A673 (cell line): ENCODE results near the gene TXLNA. TPM values are rescaled to one million over a fixed set of nuclear protein-coding genes. Genes with fewer than 3 reads are reported as not detected.
"Not testable (repeated sequence)": the region's sequence is repeated elsewhere in the genome, so short reads cannot be mapped to it uniquely, and the experiment has no call there.

Experiments
- BruUV-seq: library from RNA; stranded (reverse); fragments of 400-500 nt; replicated peaks from 2 replicates; lab custom pipeline; 2021; lab: Mats Ljungman, UMichigan
- CTCF ChIA-PET: fragments of 300-600 bp; sonication (Branson Sonifier 250); formaldehyde crosslinking; loops from one replicate; lab custom pipeline; 2022; ENCODE audit warnings: antibody characterized with exemption; lab: Charles Lee
- POLR2A ChIA-PET: fragments of 300-600 bp; sonication (Branson Sonifier 250); formaldehyde crosslinking; loops from one replicate; lab custom pipeline; 2022; ENCODE audit warnings: antibody characterized with exemption; ENCODE audit not compliant: low non-redundant PET; lab: Charles Lee
- DNase-seq: peaks from one replicate; pipeline ENCODE4 v3.0.0-alpha.2; 2015; ENCODE audit warnings: low spot score
- H3K27ac ChIP-seq: fragments of 200-600 bp; sonication (generic); 2 replicates; pipeline ENCODE4 v1.5.1; 2016; ENCODE audit warnings: mixed run types, low read depth, mild to moderate bottlenecking, mixed read lengths, antibody characterized with exemption, low read length; ENCODE audit not compliant: poor library complexity, severe bottlenecking
- H3K27me3 ChIP-seq: fragments of 200-600 bp; sonication (generic); replicated peaks from 2 replicates; pipeline ENCODE4 v1.6.1; 2017; ENCODE audit warnings: mixed run types, low read depth, mild to moderate bottlenecking, mixed read lengths, antibody characterized with exemption, low read length; ENCODE audit not compliant: insufficient read depth, poor library complexity
- H3K36me3 ChIP-seq: fragments of 200-600 bp; sonication (generic); 2 replicates; pipeline ENCODE4 v1.6.1; 2016; ENCODE audit warnings: mixed run types, mild to moderate bottlenecking, mixed read lengths, antibody characterized with exemption, low read length; ENCODE audit not compliant: insufficient read depth, poor library complexity, severe bottlenecking
- H3K4me1 ChIP-seq: fragments of 200-600 bp; sonication (generic); 2 replicates; pipeline ENCODE4 v1.6.1; 2017; ENCODE audit warnings: mixed run types, mild to moderate bottlenecking, mixed read lengths, antibody characterized with exemption, low read length; ENCODE audit not compliant: insufficient read depth, poor library complexity, severe bottlenecking
- H3K4me3 ChIP-seq: fragments of 200-600 bp; sonication (generic); 2 replicates; pipeline ENCODE4 v1.5.1; 2016; ENCODE audit warnings: low read depth, mixed run types, mild to moderate bottlenecking, mixed read lengths, low read length; ENCODE audit not compliant: poor library complexity, severe bottlenecking
- H3K9me3 ChIP-seq: fragments of 200-600 bp; sonication (generic); 2 replicates; pipeline ENCODE4 v1.6.1; 2016; ENCODE audit warnings: mixed run types, low read depth, mild to moderate bottlenecking, mixed read lengths, antibody characterized with exemption, low read length; ENCODE audit not compliant: poor library complexity, severe bottlenecking
- EZH2 ChIP-seq: fragments of 200-600 bp; sonication (generic); IDR thresholded peaks from 2 replicates; pipeline ENCODE4 v1.6.1; 2017; ENCODE audit warnings: borderline replicate concordance, low read depth, mild to moderate bottlenecking, mixed read lengths, antibody characterized with exemption, low read length; ENCODE audit not compliant: poor library complexity, severe bottlenecking
- intact Hi-C: fragments of 100-400 bp; cut with micrococcal nuclease; formaldehyde crosslinking; loops from one replicate; pipeline ENCODE4 v1.10.0; 2022; ENCODE audit not compliant: unreplicated experiment
- total RNA-seq: library from RNA; stranded (reverse); gene quantifications from 2 replicates; pipeline ENCODE4 v1.2.3, GENCODE V29; 2021
- TF ChIP-seq, protein P1 (sequence below): fragments of 300-800, 200-600 bp; sonication (generic); conservative IDR thresholded peaks from 2 replicates; pipeline ENCODE4 v1.5.1; 2017; ENCODE audit warnings: low read depth, mild to moderate bottlenecking, antibody characterized with exemption, low read length, moderate library complexity, mixed read lengths

The TXLNA gene
- total RNA-seq, 1 experiment from 2014 or later, result 62.7 TPM

DNA sequence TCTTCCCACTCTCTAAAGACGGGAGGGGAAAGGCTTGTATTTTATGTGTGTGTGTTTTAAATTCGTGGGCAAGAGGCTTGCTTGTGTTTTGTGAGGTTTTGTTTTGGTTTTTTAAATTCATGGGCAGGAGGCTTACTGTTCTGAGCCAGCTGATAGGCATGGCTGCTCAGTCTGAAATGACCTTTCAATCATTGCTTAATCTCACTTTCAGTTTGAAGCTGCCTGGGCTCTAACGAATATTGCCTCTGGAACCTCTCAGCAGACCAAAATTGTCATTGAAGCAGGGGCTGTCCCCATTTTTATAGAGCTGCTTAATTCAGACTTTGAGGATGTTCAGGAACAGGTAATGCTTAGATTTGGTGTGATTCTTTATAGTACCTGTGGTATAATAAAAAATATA lies 20.3 kb upstream of the TXLNA start:
- Histone ChIP-seq H3K27me3 (no peaks in the 10 kb centered on the region), H3K9me3 (no peaks in the 10 kb centered on the region), H3K4me3 (no peak overlapping the region), H3K4me1 (no peaks in the 10 kb centered on the region), H3K27ac (no peak overlapping the region), H3K36me3 (peaks cover 72% of the 10 kb centered on the region)
- POLR2A ChIA-PET, result no interaction called here
- no peak for DNase-seq
- CTCF ChIA-PET, result no interaction called here
- intact Hi-C loops, result no loop called here
- TF ChIP-seq EZH2, result no peak
- TF ChIP-seq, protein P1, sequence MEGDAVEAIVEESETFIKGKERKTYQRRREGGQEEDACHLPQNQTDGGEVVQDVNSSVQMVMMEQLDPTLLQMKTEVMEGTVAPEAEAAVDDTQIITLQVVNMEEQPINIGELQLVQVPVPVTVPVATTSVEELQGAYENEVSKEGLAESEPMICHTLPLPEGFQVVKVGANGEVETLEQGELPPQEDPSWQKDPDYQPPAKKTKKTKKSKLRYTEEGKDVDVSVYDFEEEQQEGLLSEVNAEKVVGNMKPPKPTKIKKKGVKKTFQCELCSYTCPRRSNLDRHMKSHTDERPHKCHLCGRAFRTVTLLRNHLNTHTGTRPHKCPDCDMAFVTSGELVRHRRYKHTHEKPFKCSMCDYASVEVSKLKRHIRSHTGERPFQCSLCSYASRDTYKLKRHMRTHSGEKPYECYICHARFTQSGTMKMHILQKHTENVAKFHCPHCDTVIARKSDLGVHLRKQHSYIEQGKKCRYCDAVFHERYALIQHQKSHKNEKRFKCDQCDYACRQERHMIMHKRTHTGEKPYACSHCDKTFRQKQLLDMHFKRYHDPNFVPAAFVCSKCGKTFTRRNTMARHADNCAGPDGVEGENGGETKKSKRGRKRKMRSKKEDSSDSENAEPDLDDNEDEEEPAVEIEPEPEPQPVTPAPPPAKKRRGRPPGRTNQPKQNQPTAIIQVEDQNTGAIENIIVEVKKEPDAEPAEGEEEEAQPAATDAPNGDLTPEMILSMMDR, result no peak
- no TSS peak for BruUV-seq

DNA sequence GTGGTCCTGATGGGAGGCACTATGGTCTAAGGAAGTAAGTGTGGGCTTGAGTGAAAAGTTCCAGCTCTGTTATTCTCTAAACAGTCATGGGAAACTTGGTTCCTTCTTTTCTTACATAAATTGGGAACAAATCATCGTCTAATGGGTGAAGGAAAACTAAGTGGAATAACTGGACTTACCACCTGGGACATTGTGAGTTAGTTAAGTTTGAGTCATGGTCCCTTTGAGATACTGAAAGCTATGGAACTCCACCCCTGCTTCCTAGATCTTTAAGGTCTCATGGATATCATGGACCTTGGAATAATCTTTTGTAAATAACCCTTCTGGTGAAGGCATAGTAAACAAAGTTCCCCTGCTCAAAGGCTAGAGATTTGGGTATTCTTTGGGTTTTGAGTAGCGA lies 16.1 kb upstream of the TXLNA start:
- no peak for DNase-seq
- ChIA-PET POLR2A (no interaction called here), CTCF (no interaction called here)
- Histone ChIP-seq H3K27me3 (no peaks in the 10 kb centered on the region), H3K27ac (no peak overlapping the region), H3K9me3 (no peaks in the 10 kb centered on the region), H3K4me3 (no peak overlapping the region), H3K36me3 (peaks cover 65% of the 10 kb centered on the region), H3K4me1 (no peaks in the 10 kb centered on the region)
- intact Hi-C loops, result no loop called here
- TF ChIP-seq EZH2, result no peak
- BruUV-seq, result no TSS peak

DNA sequence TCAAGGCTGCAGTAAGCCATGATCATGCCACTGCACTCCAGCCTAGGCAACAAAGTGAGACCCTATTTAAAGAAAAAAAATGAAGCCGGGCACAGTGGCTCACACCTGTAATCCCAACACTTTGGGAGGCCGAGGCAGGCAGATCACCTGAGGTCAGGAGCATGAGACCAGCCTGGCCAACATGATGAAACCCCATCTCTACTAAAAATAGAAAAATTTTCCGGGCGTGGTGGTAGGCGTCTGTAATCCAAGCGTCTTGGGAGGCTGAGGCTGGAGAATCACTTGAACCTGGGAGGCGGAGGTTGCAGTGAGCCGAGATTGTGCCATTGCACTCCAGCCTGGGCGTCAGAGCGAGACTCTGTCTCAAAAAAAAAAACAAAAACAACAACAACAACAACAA lies 13.8 kb upstream of the TXLNA start:
- CTCF ChIA-PET, H3K4me1 ChIP-seq: not testable (repeated sequence)

GRCh38 chr1:32170991-32171390 lies 8.5 kb upstream of the TXLNA start:
- Histone ChIP-seq H3K4me1 (no peaks in the 10 kb centered on the region), H3K4me3 (no peak overlapping the region), H3K36me3 (peaks cover 50% of the 10 kb centered on the region), H3K9me3 (no peaks in the 10 kb centered on the region), H3K27me3 (no peaks in the 10 kb centered on the region), H3K27ac (no peak overlapping the region)
- POLR2A ChIA-PET, result no interaction called here
- no peak for DNase-seq
- intact Hi-C loops, result no loop called here
- TF ChIP-seq, protein P1, result no peak
- no peak for TF ChIP-seq EZH2
- BruUV-seq, result no TSS peak
- CTCF ChIA-PET, result no interaction called here

More for the DNA sequence above, 13.8 kb upstream of the TXLNA start:
- H3K27ac ChIP-seq, H3K4me3 ChIP-seq, H3K27me3 ChIP-seq, H3K9me3 ChIP-seq, DNase-seq, intact Hi-C loops, POLR2A ChIA-PET, BruUV-seq: not testable (repeated sequence)
- peaks cover 62% of the 10 kb centered on the region for H3K36me3 ChIP-seq
